Testis (tissue), 3 donors: Measurements from ENCODE around the gene SPG7. TPM values are rescaled to one million over a fixed set of nuclear protein-coding genes. Genes with fewer than 3 reads are reported as not detected.

Experiments
- DNase-seq: peaks from one replicate; pipeline ENCODE4 v3.0.0-alpha.2; 2019
- H3K27ac ChIP-seq, 2 donors: fragments of 200-600 bp; sonication (generic); one replicate each; pipeline ENCODE4 v1.5.1; 2019
- H3K27me3 ChIP-seq: fragments of 200-600 bp; sonication (generic); one replicate; pipeline ENCODE4 v1.5.1; 2019
- H3K36me3 ChIP-seq: fragments of 200-600 bp; sonication (generic); one replicate; pipeline ENCODE4 v1.5.1; 2017; ENCODE audit warnings: low read depth; ENCODE audit errors: missing control alignments
- H3K4me1 ChIP-seq: fragments of 200-600 bp; sonication (generic); one replicate; pipeline ENCODE4 v1.5.1; 2019
- H3K4me3 ChIP-seq, 2 donors: fragments of 200-600 bp; sonication (generic); one replicate each; pipeline ENCODE4 v1.5.1; 2017 to 2019
- H3K9me3 ChIP-seq: fragments of 200-600 bp; sonication (generic); one replicate; pipeline ENCODE4 v1.5.1; 2017
- POLR2A ChIP-seq: fragments of 450-650 bp; IDR thresholded peaks from one replicate; pipeline ENCODE4 v1.6.1; 2017; ENCODE audit warnings: antibody characterized with exemption, mild to moderate bottlenecking, moderate library complexity
- WGBS, 2 donors: methylation state at CpG; one replicate each; pipeline ENCODE4 v1.1.5; 2018; 5-methylcytosine and 5-hydroxymethylcytosine counted together
- intact Hi-C: fragments of 100-400 bp; cut with DNase I; formaldehyde crosslinking; loops from one replicate; pipeline ENCODE4 v1.15.1; 2023; ENCODE audit warnings: low total_unique reads
- polyA plus RNA-seq: library from polyadenylated mRNA; stranded (reverse); fragments of 350-450 nt; fragmentation: Illumina TruSeq; extraction: RNeasy Lipid Tissue Mini Kit (QIAGEN cat#74804); gene quantifications from one replicate; pipeline ENCODE4 v1.2.3, GENCODE V29; 2014; ENCODE audit warnings: low read depth, low replicate concordance; ENCODE audit not compliant: insufficient read depth
- total RNA-seq, 2 donors: library from RNA; depleted of rRNA; stranded (reverse); fragments of >200 nt; gene quantifications; one replicate each; pipeline ENCODE4 v1.2.3, GENCODE V29; 2016
- TF ChIP-seq, protein P1 (sequence below), 3 experiments: fragments of 450-650 bp in 2 of 3; fragments of 200-600 bp in 1 of 3; sonication (generic) in 1 of 3; IDR thresholded peaks; one replicate each; pipeline ENCODE4 v1.5.1; 2016 to 2019; ENCODE audit warnings: antibody characterized with exemption in 3 of 3, mild to moderate bottlenecking in 2 of 3, moderate library complexity in 1 of 3

The SPG7 gene
- total and polyA plus RNA-seq, 3 donors from 2014 or later: 97.9 to 307 (median 275) TPM

DNA sequence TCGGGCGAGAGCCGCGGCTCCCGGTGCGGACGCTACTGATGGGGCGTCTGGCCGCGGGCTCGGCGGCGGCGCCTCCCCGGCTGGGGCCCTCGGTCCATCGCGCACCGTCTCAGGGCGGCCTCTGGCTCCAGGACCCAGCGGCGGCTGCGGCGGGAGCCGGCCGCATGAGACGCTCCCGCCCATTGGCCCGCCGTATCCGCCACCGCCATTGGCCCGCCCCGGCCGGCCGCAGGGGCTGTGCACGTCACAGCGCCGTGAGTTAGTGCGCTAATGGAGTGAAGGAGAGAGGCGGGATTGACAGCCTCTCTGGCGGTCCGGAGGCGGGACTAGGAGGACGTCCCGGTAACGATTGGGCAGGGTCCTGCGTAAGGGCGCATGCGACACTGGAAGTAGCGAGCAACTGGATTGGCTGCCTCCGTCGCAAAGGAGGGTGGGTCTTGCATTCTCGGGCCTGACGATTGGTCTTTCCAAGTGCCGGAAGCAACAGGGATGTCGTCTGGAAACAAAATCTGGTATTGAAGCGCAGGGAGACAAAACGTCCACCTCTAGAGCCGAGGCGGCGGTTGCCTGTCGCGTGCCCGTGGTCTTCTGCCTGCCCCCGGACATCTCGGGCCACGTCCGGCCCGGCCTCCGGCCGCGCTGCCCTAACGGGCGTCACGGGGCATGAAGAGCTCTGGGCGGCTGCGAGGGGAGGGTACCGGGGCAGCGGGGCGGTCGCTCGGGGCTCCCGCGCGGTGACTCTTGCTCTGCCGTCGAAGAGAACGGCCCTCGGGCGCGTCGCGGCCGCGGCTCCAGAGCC is 17.6 kb upstream of the SPG7 start, which contains the start of gene ANKRD11:
TSS of gene ANKRD11 (minus strand) at position 123 of the 799 bp plus-strand sequence. CDS start 173,542 bp downstream, outside the sequence.
- H3K27ac ChIP-seq: peak within 1 kb of the TSS; percentile 86 to 96
- H3K27me3 ChIP-seq: no peaks in the 10 kb centered on the region
- intact Hi-C loops: no loop called here
- no peaks in the 10 kb centered on the region for H3K36me3 ChIP-seq
- no peaks in the 10 kb centered on the region for H3K9me3 ChIP-seq
- peaks cover 35% of the 10 kb centered on the region for H3K4me1 ChIP-seq
- DNase-seq: peak; percentile 99
- TF ChIP-seq POLR2A: peak; percentile 81
- TF ChIP-seq, protein P1, sequence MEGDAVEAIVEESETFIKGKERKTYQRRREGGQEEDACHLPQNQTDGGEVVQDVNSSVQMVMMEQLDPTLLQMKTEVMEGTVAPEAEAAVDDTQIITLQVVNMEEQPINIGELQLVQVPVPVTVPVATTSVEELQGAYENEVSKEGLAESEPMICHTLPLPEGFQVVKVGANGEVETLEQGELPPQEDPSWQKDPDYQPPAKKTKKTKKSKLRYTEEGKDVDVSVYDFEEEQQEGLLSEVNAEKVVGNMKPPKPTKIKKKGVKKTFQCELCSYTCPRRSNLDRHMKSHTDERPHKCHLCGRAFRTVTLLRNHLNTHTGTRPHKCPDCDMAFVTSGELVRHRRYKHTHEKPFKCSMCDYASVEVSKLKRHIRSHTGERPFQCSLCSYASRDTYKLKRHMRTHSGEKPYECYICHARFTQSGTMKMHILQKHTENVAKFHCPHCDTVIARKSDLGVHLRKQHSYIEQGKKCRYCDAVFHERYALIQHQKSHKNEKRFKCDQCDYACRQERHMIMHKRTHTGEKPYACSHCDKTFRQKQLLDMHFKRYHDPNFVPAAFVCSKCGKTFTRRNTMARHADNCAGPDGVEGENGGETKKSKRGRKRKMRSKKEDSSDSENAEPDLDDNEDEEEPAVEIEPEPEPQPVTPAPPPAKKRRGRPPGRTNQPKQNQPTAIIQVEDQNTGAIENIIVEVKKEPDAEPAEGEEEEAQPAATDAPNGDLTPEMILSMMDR (IDR thresholded peaks at IDR 0.05): no peak
- WGBS, 2 donors: 0% methylated on average over 27 to 85 of the region's 96 CpGs
- H3K4me3 ChIP-seq: peak within 1 kb of the TSS; percentile 72 to 87

DNA sequence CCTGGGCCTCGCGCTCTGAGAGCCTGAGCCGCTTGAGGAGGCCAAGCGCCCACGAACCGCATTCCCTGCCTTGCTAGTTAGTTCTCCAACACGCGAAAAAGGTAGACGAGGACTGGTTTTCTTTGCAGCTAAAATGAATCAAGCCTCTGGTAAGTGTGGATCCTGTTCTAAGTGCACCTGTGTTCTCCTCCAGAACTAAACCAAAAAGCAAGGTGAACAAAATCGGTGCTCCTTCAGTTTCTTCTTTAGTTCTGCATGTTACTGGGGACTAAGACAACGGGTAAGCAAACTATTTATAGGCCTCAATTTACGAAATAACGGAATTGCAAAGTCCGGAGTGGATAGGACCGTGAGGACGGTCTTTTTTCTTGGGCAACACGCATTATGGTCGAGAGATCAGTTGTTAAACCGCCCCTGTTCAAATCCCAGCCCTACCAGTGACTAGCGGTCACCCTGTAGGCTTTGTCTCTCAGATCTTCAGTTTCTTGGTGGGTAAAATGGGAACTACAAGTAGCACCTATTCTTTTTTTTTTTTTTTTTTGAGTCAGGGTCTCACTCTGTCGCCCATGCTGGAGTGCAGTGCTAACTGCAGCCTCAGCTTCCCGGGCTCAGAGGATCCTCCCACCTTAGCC is 16.8 kb upstream of the SPG7 start:
- H3K9me3 ChIP-seq: no peaks in the 10 kb centered on the region

DNA sequence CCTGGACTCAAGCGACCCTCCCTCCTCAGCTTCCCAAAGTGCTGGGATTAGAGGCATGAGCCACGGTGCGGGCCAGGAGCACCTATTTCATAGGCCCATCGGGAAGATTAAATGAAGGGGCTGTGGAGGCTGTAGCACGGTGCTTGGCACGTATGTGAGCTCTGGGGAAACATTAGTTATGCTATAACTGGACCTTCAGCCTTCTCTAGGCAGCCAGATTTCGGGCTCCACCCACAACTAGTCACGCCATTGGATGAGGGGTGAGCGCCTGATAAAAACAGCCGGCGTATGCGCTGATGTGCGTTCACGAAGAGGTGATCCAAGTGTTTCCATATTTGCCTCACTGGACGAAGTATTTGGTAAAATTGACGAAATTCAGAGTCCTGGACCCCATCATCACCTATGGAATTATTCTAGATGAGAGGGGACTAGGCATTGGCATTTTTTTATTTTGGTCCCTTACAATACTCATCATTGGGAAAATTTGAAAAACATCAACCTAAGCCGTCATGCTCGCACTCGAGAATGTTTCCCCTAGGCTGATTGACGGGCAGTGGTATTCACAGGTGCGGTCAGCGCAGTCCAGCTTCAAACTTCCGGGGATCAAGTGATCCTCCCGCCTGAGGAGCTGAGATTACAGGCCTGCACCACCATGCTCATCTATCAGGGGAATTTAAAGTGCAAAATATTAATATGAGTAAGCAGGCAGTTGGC is 16.1 kb upstream of the SPG7 start:
- WGBS, 2 donors: 56 to 64% methylated on average over 23 to 24 of the region's 24 CpGs

More for the DNA sequence above, 16.8 kb upstream of the SPG7 start:
- no peak for DNase-seq
- peak overlapping the region; percentile 57 to 87 for H3K27ac ChIP-seq
- H3K4me3 ChIP-seq: peak overlapping the region; percentile 72 to 87
- intact Hi-C loops: no loop called here
- no peaks in the 10 kb centered on the region for H3K36me3 ChIP-seq
- H3K4me1 ChIP-seq: peaks cover 28% of the 10 kb centered on the region
- TF ChIP-seq, protein P1 (IDR thresholded peaks at IDR 0.05): peak in 2 of 3 experiments; percentile 29 to 33
- TF ChIP-seq POLR2A: no peak
- WGBS, 2 donors: 2 to 3% methylated on average over 16 to 22 of the region's 22 CpGs
- no peaks in the 10 kb centered on the region for H3K27me3 ChIP-seq

DNA sequence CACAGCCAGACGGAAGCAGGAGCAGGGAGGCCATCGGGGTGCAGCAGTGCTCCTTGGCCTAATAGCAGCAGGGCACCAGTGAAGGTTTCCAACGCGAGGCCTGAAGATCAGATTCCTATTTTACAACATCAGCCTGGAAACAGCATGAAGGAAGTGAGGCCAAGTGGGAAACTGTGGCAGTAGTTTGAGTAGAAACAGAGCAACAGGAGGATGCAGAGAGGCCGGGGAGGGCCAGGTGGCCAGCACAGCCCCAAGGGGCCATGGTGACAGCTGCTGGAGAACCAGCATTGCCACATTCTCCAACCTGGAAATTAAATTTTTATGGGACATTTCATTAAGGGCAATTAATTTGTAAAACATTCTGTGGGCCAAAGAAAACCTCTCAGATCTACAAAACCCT is 14.4 kb upstream of the SPG7 start:
- no peak overlapping the region for H3K4me3 ChIP-seq
- no peaks in the 10 kb centered on the region for H3K9me3 ChIP-seq
- intact Hi-C loops: no loop called here
- no peak for DNase-seq
- H3K27ac ChIP-seq: no peak overlapping the region
- TF ChIP-seq, protein P1 (IDR thresholded peaks at IDR 0.05): no peak
- TF ChIP-seq POLR2A: no peak
- H3K36me3 ChIP-seq: no peaks in the 10 kb centered on the region
- WGBS, 2 donors: 79 to 87% methylated on average over 5 of the region's 5 CpGs
- H3K27me3 ChIP-seq: no peaks in the 10 kb centered on the region
- peaks cover 10% of the 10 kb centered on the region for H3K4me1 ChIP-seq

More for the DNA sequence above, 16.1 kb upstream of the SPG7 start:
- DNase-seq: no peak
- intact Hi-C loops: no loop called here
- no peak for TF ChIP-seq POLR2A
- TF ChIP-seq, protein P1 (IDR thresholded peaks at IDR 0.05): no peak
- Histone ChIP-seq H3K9me3 (no peaks in the 10 kb centered on the region), H3K4me3 (peak overlapping the region in 1 of 2 donors; percentile 72), H3K4me1 (peaks cover 24% of the 10 kb centered on the region), H3K27me3 (no peaks in the 10 kb centered on the region), H3K36me3 (no peaks in the 10 kb centered on the region), H3K27ac (no peak overlapping the region)
